C4-2B (cell line): ENCODE results near the gene PRM3.

Source experiments
- ZFX ChIP-seq: fragments of 450-650 bp; IDR thresholded peaks from 2 replicates; pipeline ENCODE4 v1.6.1; 2017
- TF ChIP-seq, protein P1 (sequence below): fragments of 450-650 bp; conservative IDR thresholded peaks from 2 replicates; pipeline ENCODE4 v1.5.1; 2017; ENCODE audit warnings: mild to moderate bottlenecking

- TF ChIP-seq, protein P1, sequence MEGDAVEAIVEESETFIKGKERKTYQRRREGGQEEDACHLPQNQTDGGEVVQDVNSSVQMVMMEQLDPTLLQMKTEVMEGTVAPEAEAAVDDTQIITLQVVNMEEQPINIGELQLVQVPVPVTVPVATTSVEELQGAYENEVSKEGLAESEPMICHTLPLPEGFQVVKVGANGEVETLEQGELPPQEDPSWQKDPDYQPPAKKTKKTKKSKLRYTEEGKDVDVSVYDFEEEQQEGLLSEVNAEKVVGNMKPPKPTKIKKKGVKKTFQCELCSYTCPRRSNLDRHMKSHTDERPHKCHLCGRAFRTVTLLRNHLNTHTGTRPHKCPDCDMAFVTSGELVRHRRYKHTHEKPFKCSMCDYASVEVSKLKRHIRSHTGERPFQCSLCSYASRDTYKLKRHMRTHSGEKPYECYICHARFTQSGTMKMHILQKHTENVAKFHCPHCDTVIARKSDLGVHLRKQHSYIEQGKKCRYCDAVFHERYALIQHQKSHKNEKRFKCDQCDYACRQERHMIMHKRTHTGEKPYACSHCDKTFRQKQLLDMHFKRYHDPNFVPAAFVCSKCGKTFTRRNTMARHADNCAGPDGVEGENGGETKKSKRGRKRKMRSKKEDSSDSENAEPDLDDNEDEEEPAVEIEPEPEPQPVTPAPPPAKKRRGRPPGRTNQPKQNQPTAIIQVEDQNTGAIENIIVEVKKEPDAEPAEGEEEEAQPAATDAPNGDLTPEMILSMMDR: no peak
- TF ChIP-seq ZFX: no peak
Observed at GRCh38 chr16:11229432-11229831, 44.0 kb downstream of the PRM3 start.
